Gastroesophageal sphincter (tissue), 4 donors: ENCODE results near the gene MAN1C1. TPM values are rescaled to one million over a fixed set of nuclear protein-coding genes. Genes with fewer than 3 reads are reported as not detected.

ENCODE experiments used
- ATAC-seq: fragments of 150-250 bp; one replicate; pipeline ENCODE4 v1.9.1; 2016; ENCODE audit warnings: mild to moderate bottlenecking, moderate library complexity
- H3K27ac ChIP-seq, 4 donors: fragments of 200-600 bp; sonication (generic) in 3 of 4; 1 replicate in 3 of 4; 2 replicates in 1 of 4; pipeline ENCODE4 v1.5.1; 2016 to 2019
- H3K27me3 ChIP-seq: fragments of 200-600 bp; sonication (generic); one replicate; pipeline ENCODE4 v1.5.1; 2019
- H3K36me3 ChIP-seq, 2 donors: fragments of 200-600 bp; sonication (generic); one replicate each; pipeline ENCODE4 v1.5.1; 2019; ENCODE audit warnings: control low read depth in 1 of 2
- H3K4me1 ChIP-seq, 3 donors: fragments of 200-600 bp; sonication (generic); 1 replicate in 2 of 3; 2 replicates in 1 of 3; pipeline ENCODE4 v1.5.1; 2016 to 2019; ENCODE audit warnings: control low read depth in 2 of 3
- H3K4me3 ChIP-seq, 2 donors: fragments of 200-600 bp; sonication (generic); one replicate each; pipeline ENCODE4 v1.5.1; 2019; ENCODE audit warnings: mild to moderate bottlenecking in 1 of 2, moderate library complexity in 1 of 2
- H3K9me3 ChIP-seq, 3 donors: fragments of 200-600 bp; sonication (generic); one replicate each; pipeline ENCODE4 v1.5.1; 2017 to 2019; ENCODE audit warnings: control low read depth in 2 of 3
- EP300 ChIP-seq: sonication (generic); formaldehyde crosslinking; IDR thresholded peaks from one replicate; pipeline ENCODE4 v1.6.1; 2017; ENCODE audit warnings: antibody characterized with exemption, mild to moderate bottlenecking
- POLR2A ChIP-seq, 2 donors: fragments of 450-650 bp; IDR thresholded peaks; one replicate each; pipeline ENCODE4 v1.6.1; 2017; ENCODE audit warnings: antibody characterized with exemption in 2 of 2, mild to moderate bottlenecking in 2 of 2, moderate library complexity in 1 of 2
- POLR2AphosphoS5 ChIP-seq: sonication (generic); formaldehyde crosslinking; IDR thresholded peaks from one replicate; pipeline ENCODE4 v1.6.1; 2017; ENCODE audit warnings: antibody characterized with exemption
- WGBS, 2 donors: methylation state at CpG; one replicate each; pipeline ENCODE4 v1.1.5; 2018; ENCODE audit warnings: low coverage in 1 of 2; 5-methylcytosine and 5-hydroxymethylcytosine counted together
- total RNA-seq, 4 donors: library from RNA; depleted of rRNA; stranded (reverse); fragments of >200 nt; gene quantifications; one replicate each; pipeline ENCODE4 v1.1.0, GENCODE V29; 2016
- TF ChIP-seq, protein P1 (sequence below), 4 experiments: fragments of 200-600 bp in 2 of 4; fragments of 450-650 bp in 2 of 4; sonication (generic) in 1 of 4; IDR thresholded peaks; one replicate each; pipeline ENCODE4 v1.5.1; 2017 to 2019; ENCODE audit warnings: antibody characterized with exemption in 4 of 4, mild to moderate bottlenecking in 2 of 4, moderate library complexity in 2 of 4

MAN1C1 gene
- total RNA-seq, 4 donors from 2014 or later, result 20.0 to 38.1 (median 27.8) TPM

DNA sequence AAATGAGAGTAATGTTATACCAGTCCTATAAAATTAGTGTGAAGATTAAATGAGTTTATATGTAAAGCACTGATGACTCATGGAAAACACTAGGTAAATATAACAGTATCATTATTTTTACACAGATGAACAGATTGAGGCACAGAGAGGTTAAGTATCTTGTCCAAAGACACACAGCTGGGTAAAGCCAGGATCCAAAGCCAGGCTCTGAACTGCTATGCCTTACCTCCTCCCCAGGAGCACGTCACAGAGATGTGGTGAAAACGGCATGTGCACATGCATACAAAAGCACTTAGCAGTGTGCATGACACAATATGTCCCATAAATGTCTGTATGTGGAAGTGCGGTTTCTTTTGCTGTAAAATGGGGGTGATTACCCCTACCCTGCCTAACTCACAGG lies 56.9 kb downstream of the MAN1C1 start:
- Histone ChIP-seq H3K27ac (no peak overlapping the region), H3K36me3 (peaks cover 0 to 5% of the 10 kb centered on the region in 2 donors), H3K4me1 (peaks cover 0 to 24% (median 8%) of the 10 kb centered on the region in 3 donors), H3K4me3 (no peak overlapping the region), H3K27me3 (no peaks in the 10 kb centered on the region), H3K9me3 (no peaks in the 10 kb centered on the region)
- 84 to 100% methylated on average over 3 of the region's 3 CpGs for WGBS, 2 donors
- TF ChIP-seq EP300 (no peak), POLR2AphosphoS5 (no peak), POLR2A (IDR thresholded peaks at IDR 0.05) (no peak)
- TF ChIP-seq, protein P1, sequence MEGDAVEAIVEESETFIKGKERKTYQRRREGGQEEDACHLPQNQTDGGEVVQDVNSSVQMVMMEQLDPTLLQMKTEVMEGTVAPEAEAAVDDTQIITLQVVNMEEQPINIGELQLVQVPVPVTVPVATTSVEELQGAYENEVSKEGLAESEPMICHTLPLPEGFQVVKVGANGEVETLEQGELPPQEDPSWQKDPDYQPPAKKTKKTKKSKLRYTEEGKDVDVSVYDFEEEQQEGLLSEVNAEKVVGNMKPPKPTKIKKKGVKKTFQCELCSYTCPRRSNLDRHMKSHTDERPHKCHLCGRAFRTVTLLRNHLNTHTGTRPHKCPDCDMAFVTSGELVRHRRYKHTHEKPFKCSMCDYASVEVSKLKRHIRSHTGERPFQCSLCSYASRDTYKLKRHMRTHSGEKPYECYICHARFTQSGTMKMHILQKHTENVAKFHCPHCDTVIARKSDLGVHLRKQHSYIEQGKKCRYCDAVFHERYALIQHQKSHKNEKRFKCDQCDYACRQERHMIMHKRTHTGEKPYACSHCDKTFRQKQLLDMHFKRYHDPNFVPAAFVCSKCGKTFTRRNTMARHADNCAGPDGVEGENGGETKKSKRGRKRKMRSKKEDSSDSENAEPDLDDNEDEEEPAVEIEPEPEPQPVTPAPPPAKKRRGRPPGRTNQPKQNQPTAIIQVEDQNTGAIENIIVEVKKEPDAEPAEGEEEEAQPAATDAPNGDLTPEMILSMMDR (IDR thresholded peaks at IDR 0.05), result no peak
- ATAC-seq, result no peak

DNA sequence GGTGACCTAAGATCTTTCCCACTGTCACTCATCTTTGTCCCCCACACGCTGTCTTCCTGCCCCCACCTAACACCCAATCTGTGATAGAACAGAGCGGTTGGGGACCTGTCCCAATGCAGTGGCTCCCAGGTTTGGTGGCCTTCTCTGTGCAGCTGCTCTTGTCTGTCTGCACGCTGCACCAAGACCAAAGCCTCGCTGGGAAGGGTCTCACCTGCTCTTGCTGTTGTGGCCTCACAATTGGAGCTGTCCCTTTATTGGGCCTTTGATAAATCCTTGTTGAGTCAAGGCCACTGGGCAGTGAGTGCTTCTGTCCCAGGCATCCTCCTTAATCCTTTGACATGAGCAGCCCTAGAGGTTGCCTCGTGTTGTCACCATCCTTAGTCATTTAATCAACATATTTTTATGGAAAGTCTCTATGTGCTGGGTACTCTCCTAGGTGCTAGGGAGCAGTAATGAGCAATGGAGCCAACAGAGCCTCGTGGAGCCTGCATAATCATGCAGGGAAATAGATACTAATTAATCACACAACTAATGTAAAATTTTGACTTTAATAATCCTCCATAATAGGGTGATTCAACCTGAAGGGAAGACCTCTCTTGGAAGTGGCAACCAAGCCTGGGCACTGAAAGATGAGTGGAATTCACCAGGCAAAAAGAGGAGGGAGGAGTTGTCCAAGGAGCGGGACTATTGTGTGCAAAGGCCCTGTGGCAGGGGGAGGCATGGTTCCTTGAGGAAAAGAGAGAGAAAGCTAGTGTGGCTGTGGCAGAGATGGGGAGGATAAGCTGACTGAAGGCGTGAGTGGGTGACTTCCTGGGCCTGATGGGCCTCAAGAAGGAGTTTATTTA lies 57.6 kb downstream of the MAN1C1 start:
- H3K4me1 ChIP-seq, result peaks cover 0 to 24% (median 8%) of the 10 kb centered on the region in 3 donors
- peaks cover 0 to 5% of the 10 kb centered on the region in 2 donors for H3K36me3 ChIP-seq
- H3K4me3 ChIP-seq, result no peak overlapping the region
- H3K9me3 ChIP-seq, result no peaks in the 10 kb centered on the region
- TF ChIP-seq, protein P1 (IDR thresholded peaks at IDR 0.05), result no peak
- TF ChIP-seq EP300 (no peak), POLR2A (IDR thresholded peaks at IDR 0.05) (no peak), POLR2AphosphoS5 (no peak)
- no peak overlapping the region for H3K27ac ChIP-seq
- no peaks in the 10 kb centered on the region for H3K27me3 ChIP-seq
- WGBS, 2 donors, result 85 to 93% methylated on average over 2 to 6 of the region's 8 CpGs
- no peak for ATAC-seq

DNA sequence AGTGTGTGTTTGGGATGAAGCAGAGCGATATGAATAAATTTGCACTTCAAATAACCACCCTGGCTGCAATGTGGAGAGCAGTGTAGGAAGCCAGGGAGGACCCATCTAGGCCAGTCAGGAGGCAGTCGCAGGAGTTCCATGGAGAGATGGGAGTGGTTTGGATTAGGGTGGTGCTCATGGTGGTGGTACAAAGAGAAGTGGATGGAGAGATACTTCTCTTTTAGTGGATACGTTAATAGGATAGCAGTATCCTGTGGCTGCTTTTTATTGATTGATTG lies 58.2 kb downstream of the MAN1C1 start:
- 85 to 96% methylated on average over 3 of the region's 3 CpGs for WGBS, 2 donors
- Histone ChIP-seq H3K9me3 (no peaks in the 10 kb centered on the region), H3K4me3 (no peak overlapping the region), H3K36me3 (peaks cover 0 to 5% of the 10 kb centered on the region in 2 donors), H3K4me1 (peaks cover 0 to 24% (median 8%) of the 10 kb centered on the region in 3 donors), H3K27me3 (no peaks in the 10 kb centered on the region), H3K27ac (no peak overlapping the region)
- ATAC-seq, result no peak
- no peak for TF ChIP-seq POLR2AphosphoS5

DNA sequence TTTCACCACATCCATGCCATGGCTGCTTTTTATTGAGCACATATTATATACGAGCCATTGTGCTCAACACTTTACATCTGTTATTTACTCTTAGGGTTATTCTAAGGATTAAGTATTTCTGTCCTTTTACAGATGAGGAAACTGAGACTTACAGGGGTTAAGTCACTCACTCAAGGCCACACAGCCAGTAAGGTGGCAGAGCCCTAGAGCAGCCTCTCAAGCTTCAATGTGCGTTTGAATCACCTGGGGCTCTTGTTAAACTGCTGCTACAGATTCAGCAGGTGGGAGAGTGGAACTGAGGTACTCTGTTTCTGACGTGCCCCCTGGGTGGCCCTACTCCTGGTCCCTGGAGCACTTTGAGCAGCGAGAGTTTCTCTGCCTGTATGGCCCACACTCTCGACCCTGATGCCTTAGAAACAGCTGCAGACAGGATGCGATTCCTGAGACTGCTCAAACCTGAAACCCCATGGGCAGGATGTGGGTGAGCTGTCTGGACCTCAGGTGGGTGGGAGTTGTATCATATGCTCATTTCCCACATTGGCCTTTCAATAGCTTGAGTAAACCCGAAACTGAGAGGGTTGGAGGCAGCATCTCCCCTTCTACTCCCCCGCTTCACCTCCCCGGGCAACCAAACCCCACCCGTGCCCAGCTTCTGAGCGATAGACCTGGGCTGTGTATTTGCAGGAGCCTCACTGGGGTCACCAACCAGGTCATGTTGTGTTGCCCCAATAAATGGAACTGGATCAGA lies 59.3 kb downstream of the MAN1C1 start:
- ATAC-seq, result no peak
- H3K9me3 ChIP-seq, result no peaks in the 10 kb centered on the region
- no peak overlapping the region for H3K4me3 ChIP-seq
- peaks cover 0 to 24% (median 8%) of the 10 kb centered on the region in 3 donors for H3K4me1 ChIP-seq
- H3K27ac ChIP-seq, result no peak overlapping the region
- 95 to 100% methylated on average over 3 to 4 of the region's 11 CpGs for WGBS, 2 donors
- peaks cover 0 to 5% of the 10 kb centered on the region in 2 donors for H3K36me3 ChIP-seq
- H3K27me3 ChIP-seq, result no peaks in the 10 kb centered on the region
- no peak for TF ChIP-seq POLR2A (IDR thresholded peaks at IDR 0.05)
- TF ChIP-seq POLR2AphosphoS5, result no peak
- TF ChIP-seq EP300, result no peak
- TF ChIP-seq, protein P1 (IDR thresholded peaks at IDR 0.05), result no peak

DNA sequence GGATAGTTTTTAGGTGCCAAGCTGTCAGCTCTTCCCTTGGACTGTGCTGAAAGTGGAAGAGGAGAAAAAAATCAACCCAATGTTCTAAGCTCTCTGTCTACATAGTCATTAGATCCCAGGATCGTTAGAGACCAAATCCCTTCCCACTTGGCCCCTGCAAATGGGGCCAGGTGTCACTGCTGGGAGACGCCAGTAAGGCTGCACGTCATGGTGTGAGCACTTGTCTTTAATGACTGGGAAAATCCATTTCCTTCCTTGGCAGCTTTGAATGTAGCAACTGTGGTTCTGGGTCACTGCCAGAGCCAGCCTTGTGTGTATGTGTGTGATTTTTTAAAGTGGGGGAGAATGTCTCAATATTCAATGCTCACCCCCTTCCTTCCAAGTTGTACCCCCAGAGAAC lies 59.9 kb downstream of the MAN1C1 start:
- Histone ChIP-seq H3K4me1 (peaks cover 0 to 24% (median 8%) of the 10 kb centered on the region in 3 donors), H3K27me3 (no peaks in the 10 kb centered on the region), H3K9me3 (no peaks in the 10 kb centered on the region), H3K4me3 (no peak overlapping the region), H3K36me3 (peaks cover 0 to 5% of the 10 kb centered on the region in 2 donors), H3K27ac (no peak overlapping the region)
- no peak for ATAC-seq
- 7 to 13% methylated on average over 3 of the region's 3 CpGs for WGBS, 2 donors
- TF ChIP-seq EP300, result no peak
- TF ChIP-seq, protein P1 (IDR thresholded peaks at IDR 0.05), result no peak
- no peak for TF ChIP-seq POLR2AphosphoS5
- TF ChIP-seq POLR2A (IDR thresholded peaks at IDR 0.05), result no peak
